Measurements from ENCODE around the gene MRPL11. TPM values are rescaled to one million over a fixed set of nuclear protein-coding genes. Genes with fewer than 3 reads are reported as not detected.
A peak's percentile ranks its signal among the peaks of the same experiment; 100 is the strongest.
"Not testable (repeated sequence)": the region's sequence is repeated elsewhere in the genome, so short reads cannot be mapped to it uniquely, and the experiment has no call there.

The MRPL11 gene
- total RNA-seq, 4 donors from 2014 or later = 28.7 to 57.9 (median 33.4) TPM

GRCh38 chr11:66466225-66467033 lies 27.8 kb upstream of the MRPL11 start, which contains the start of gene PELI3:
TSS of gene PELI3 (plus strand) at chr11:66466905. CDS start at chr11:66468129, 1,224 bp downstream.
- DNase-seq = peak; percentile 96 to 97
- H3K27me3 ChIP-seq = no peaks in the 10 kb centered on the region
- H3K36me3 ChIP-seq = no peaks in the 10 kb centered on the region
- intact Hi-C loops (cut with DNase I; ENCODE audit: low total_unique reads) = no loop called here
- peak within 1 kb of the TSS; percentile 63 to 85 for H3K27ac ChIP-seq
- H3K9me3 ChIP-seq = no peaks in the 10 kb centered on the region
- peaks cover 0 to 6% of the 10 kb centered on the region in 2 donors for H3K4me1 ChIP-seq
- TF ChIP-seq CTCF (IDR thresholded peaks at IDR 0.05) = no peak
- peak; percentile 24 to 64 for TF ChIP-seq POLR2A (IDR thresholded peaks at IDR 0.05)
- peak within 1 kb of the TSS; percentile 72 to 75 for H3K4me3 ChIP-seq

- no peaks in the 10 kb centered on the region for H3K36me3 ChIP-seq
- TF ChIP-seq POLR2A (IDR thresholded peaks at IDR 0.05) (no peak), CTCF (IDR thresholded peaks at IDR 0.05) (no peak)
- no peaks in the 10 kb centered on the region for H3K9me3 ChIP-seq
- no peaks in the 10 kb centered on the region for H3K27me3 ChIP-seq
- H3K27ac ChIP-seq = peak overlapping the region in 1 of 2 donors; percentile 85
- DNase-seq = no peak
- intact Hi-C loops (cut with DNase I; ENCODE audit: low total_unique reads) = no loop called here
- H3K4me1 ChIP-seq = peaks cover 0 to 6% of the 10 kb centered on the region in 2 donors
- H3K4me3 ChIP-seq = peak overlapping the region; percentile 72 to 75
These were observed 27.0 kb upstream of the MRPL11 start for GRCh38 chr11:66465373-66466224.

GRCh38 chr11:66464916-66465315 lies 26.3 kb upstream of the MRPL11 start:
- H3K9me3 ChIP-seq = no peaks in the 10 kb centered on the region
- intact Hi-C loops (cut with DNase I; ENCODE audit: low total_unique reads) = no loop called here

GRCh38 chr11:66464116-66464515 lies 25.5 kb upstream of the MRPL11 start:
- intact Hi-C loops (cut with DNase I; ENCODE audit: low total_unique reads); DNase-seq; H3K4me3 ChIP-seq; H3K27me3 ChIP-seq; H3K4me1 ChIP-seq; H3K9me3 ChIP-seq; H3K36me3 ChIP-seq; H3K27ac ChIP-seq: not testable (repeated sequence)

More at GRCh38 chr11:66464916-66465315, 26.3 kb upstream of the MRPL11 start:
- H3K27ac ChIP-seq = no peak overlapping the region
- no peak overlapping the region for H3K4me3 ChIP-seq
- TF ChIP-seq CTCF (IDR thresholded peaks at IDR 0.05) (no peak), POLR2A (IDR thresholded peaks at IDR 0.05) (no peak)
- H3K36me3 ChIP-seq = no peaks in the 10 kb centered on the region
- no peak for DNase-seq
- H3K27me3 ChIP-seq = no peaks in the 10 kb centered on the region
- H3K4me1 ChIP-seq = peaks cover 0 to 6% of the 10 kb centered on the region in 2 donors

- no peak overlapping the region for H3K27ac ChIP-seq
- H3K36me3 ChIP-seq = no peaks in the 10 kb centered on the region
- TF ChIP-seq CTCF (IDR thresholded peaks at IDR 0.05) (no peak), POLR2A (IDR thresholded peaks at IDR 0.05) (no peak)
- H3K9me3 ChIP-seq = no peaks in the 10 kb centered on the region
- intact Hi-C loops (cut with DNase I; ENCODE audit: low total_unique reads) = no loop called here
- peaks cover 0 to 4% of the 10 kb centered on the region in 2 donors for H3K4me1 ChIP-seq
- DNase-seq = no peak
- H3K4me3 ChIP-seq = no peak overlapping the region
- H3K27me3 ChIP-seq = no peaks in the 10 kb centered on the region
These were observed 24.3 kb upstream of the MRPL11 start for GRCh38 chr11:66462911-66463310.

Data from uterus (tissue), 4 donors.